Measurements from ENCODE around the gene CHGA. TPM values are rescaled to one million over a fixed set of nuclear protein-coding genes. Genes with fewer than 3 reads are reported as not detected.

CHGA gene
- total and polyA plus RNA-seq, 12 donors = 0.14 TPM; not detected in 11

GRCh38 chr14:92898566-92899131 lies 24.3 kb upstream of the CHGA start:
- DNase-seq (no peak), ATAC-seq (no peak)
- peaks cover 0 to 18% (median 0%) of the 10 kb centered on the region in 11 donors for H3K9me3 ChIP-seq
- peaks cover 0 to 50% (median 18%) of the 10 kb centered on the region in 7 donors for H3K27me3 ChIP-seq
- H3K4me3 ChIP-seq = no peak overlapping the region
- WGBS, 2 donors = 43 to 51% methylated on average over 9 of the region's 9 CpGs
- no peak overlapping the region for H3K27ac ChIP-seq
- peaks cover 0 to 12% (median 0%) of the 10 kb centered on the region in 9 donors for H3K4me1 ChIP-seq
- TF ChIP-seq CTCF (IDR thresholded peaks at IDR 0.05) = no peak
- no peaks in the 10 kb centered on the region for H3K36me3 ChIP-seq
- intact Hi-C loops (cut with DNase I) = no loop called here

- no peak for ATAC-seq
- TF ChIP-seq CTCF (IDR thresholded peaks at IDR 0.05) = no peak
- 94 to 98% methylated on average over 2 of the region's 2 CpGs for WGBS, 2 donors
- H3K4me3 ChIP-seq = no peak overlapping the region
- no peak overlapping the region for H3K27ac ChIP-seq
- H3K36me3 ChIP-seq = no peaks in the 10 kb centered on the region
- H3K27me3 ChIP-seq = peaks cover 0 to 56% (median 21%) of the 10 kb centered on the region in 7 donors
- H3K4me1 ChIP-seq = peaks cover 0 to 12% (median 0%) of the 10 kb centered on the region in 9 donors
- DNase-seq = no peak
- H3K9me3 ChIP-seq = no peaks in the 10 kb centered on the region
- intact Hi-C loops (cut with DNase I) = no loop called here
Observed at GRCh38 chr14:92900660-92901059, 22.3 kb upstream of the CHGA start.

GRCh38 chr14:92902191-92902590 lies 20.8 kb upstream of the CHGA start:
- H3K4me3 ChIP-seq = no peak overlapping the region
- H3K27ac ChIP-seq = no peak overlapping the region
- ATAC-seq = no peak
- peaks cover 0 to 12% (median 0%) of the 10 kb centered on the region in 9 donors for H3K4me1 ChIP-seq
- no peaks in the 10 kb centered on the region for H3K9me3 ChIP-seq
- intact Hi-C loops (cut with DNase I) = no loop called here
- no peak for DNase-seq
- no peak for TF ChIP-seq CTCF (IDR thresholded peaks at IDR 0.05)
- peaks cover 0 to 56% (median 20%) of the 10 kb centered on the region in 7 donors for H3K27me3 ChIP-seq
- H3K36me3 ChIP-seq = no peaks in the 10 kb centered on the region
- WGBS, 2 donors = 67 to 74% methylated on average over 6 of the region's 6 CpGs

GRCh38 chr14:92902726-92903125 lies 20.2 kb upstream of the CHGA start:
- H3K4me3 ChIP-seq = no peak overlapping the region
- intact Hi-C loops (cut with DNase I) = no loop called here

More at GRCh38 chr14:92902726-92903125, 20.2 kb upstream of the CHGA start:
- WGBS, 2 donors = 12 to 15% methylated on average over 17 of the region's 17 CpGs
- peaks cover 0 to 58% (median 17%) of the 10 kb centered on the region in 7 donors for H3K27me3 ChIP-seq
- H3K9me3 ChIP-seq = no peaks in the 10 kb centered on the region
- TF ChIP-seq CTCF (IDR thresholded peaks at IDR 0.05) = no peak
- ATAC-seq (no peak), DNase-seq (no peak)
- no peaks in the 10 kb centered on the region for H3K36me3 ChIP-seq
- peaks cover 0 to 12% (median 0%) of the 10 kb centered on the region in 9 donors for H3K4me1 ChIP-seq
- H3K27ac ChIP-seq = no peak overlapping the region

Data from heart right ventricle (tissue), 16 donors.